ENCODE data around the gene CDH4. TPM values are rescaled to one million over a fixed set of nuclear protein-coding genes. Genes with fewer than 3 reads are reported as not detected.
"Not testable (repeated sequence)": the region's sequence is repeated elsewhere in the genome, so short reads cannot be mapped to it uniquely, and the experiment has no call there.

CDH4 gene
- total RNA-seq, 2 donors from 2014 or later = 0.08 to 0.09 TPM

GRCh38 chr20:61476956-61477355, 224.9 kb downstream of the CDH4 start:
- H3K27ac Mint-ChIP-seq = no peak overlapping the region
- ATAC-seq = no peak

DNA sequence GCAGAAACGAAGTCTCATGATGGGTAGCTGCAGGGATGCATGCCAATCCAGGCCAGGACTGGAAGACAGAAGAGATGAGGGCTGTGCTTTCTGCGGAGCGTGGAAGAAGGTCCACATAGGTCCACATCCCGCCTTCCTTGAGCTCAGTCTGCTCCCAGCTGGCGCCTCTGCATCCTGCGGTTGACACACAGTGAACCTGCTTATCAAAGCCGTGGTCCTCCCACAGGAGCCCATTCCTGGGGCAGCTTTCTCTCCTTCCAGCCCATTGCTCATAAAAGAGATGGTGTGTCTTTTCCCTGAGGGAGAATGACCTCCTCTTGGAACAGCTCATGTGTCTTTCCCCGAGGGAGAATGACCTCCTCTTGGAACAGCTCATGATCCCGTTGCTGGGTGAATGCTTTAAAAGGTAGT, 225.4 kb downstream of the CDH4 start:
- no peak for DNase-seq (ENCODE audit: low spot score in 2 of 2)
- Mint-ChIP-seq H3K36me3 (no peaks in the 10 kb centered on the region), H3K9me3 (peaks cover 7 to 8% of the 10 kb centered on the region in 2 donors), H3K27ac (no peak overlapping the region)
- no peak for ATAC-seq

More at GRCh38 chr20:61476956-61477355, 224.9 kb downstream of the CDH4 start:
- no peak for DNase-seq (ENCODE audit: low spot score in 2 of 2)
- no peaks in the 10 kb centered on the region for H3K36me3 Mint-ChIP-seq
- peaks cover 7 to 8% of the 10 kb centered on the region in 2 donors for H3K9me3 Mint-ChIP-seq

- no peaks in the 10 kb centered on the region for H3K36me3 Mint-ChIP-seq
- H3K27ac Mint-ChIP-seq = no peak overlapping the region
- ATAC-seq (no peak), DNase-seq (ENCODE audit: low spot score in 2 of 2) (no peak)
- H3K9me3 Mint-ChIP-seq = peaks cover 7 to 8% of the 10 kb centered on the region in 2 donors
Measured at GRCh38 chr20:61478094-61478493, 226.0 kb downstream of the CDH4 start.

- Mint-ChIP-seq H3K36me3 (no peaks in the 10 kb centered on the region), H3K27ac (no peak overlapping the region), H3K9me3 (peaks cover 7 to 8% of the 10 kb centered on the region in 2 donors)
- ATAC-seq (no peak), DNase-seq (ENCODE audit: low spot score in 2 of 2) (no peak)
Measured at GRCh38 chr20:61478611-61479305, 226.7 kb downstream of the CDH4 start.

DNA sequence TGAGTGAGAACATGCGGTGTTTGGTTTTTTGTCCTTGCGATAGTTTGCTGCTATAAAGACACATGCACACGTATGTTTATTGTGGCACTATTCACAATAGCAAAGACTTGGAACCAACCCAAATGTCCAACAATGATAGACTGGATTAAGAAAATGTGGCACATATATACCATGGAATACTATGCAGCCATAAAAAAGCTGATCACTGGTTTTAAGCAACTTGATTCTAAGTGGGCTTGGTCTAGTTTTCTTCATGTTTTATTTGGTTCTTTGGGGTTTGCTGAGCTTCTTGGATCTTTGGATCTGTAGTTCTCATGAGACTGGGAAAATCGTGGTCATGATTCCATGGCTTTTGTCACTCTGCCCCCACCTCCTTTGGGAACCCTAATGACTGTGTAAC, 227.4 kb downstream of the CDH4 start:
- not testable (repeated sequence) for H3K9me3 Mint-ChIP-seq; ATAC-seq; H3K27ac Mint-ChIP-seq; H3K36me3 Mint-ChIP-seq; DNase-seq (ENCODE audit: low spot score in 2 of 2)

DNA sequence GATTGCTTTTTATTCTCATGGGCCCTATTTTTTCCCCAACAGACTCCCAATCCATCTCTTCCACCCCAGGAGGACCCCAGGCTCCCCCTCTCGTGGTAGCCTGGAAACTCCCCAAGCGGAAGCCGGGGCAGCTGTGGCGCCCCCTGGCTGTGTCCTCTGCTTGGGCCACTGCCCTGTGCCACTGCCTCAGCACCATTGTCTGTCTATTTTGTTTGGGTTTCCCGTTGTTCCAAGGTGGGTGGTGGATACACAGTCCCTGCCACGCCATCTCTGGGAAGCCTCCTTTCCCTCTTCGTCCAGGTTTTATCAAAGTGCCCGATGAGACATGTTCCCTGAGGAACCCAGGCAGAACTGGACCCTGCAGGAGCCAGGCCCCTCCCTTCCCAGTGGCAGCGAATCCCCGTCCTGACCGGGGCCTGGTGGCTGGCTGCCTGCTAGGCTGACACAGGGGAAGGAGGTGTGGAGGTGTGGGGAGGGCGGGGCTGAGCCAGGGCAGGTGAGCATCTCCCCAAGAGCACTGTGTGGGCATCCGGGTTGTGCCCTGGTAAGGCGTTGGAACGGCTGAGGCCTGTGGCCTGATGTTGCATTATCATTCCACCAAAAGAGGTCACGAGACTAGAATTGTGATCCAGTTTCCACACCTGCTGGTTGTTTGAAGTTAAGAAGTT, 228.2 kb downstream of the CDH4 start:
- Mint-ChIP-seq H3K27ac (no peak overlapping the region), H3K36me3 (no peaks in the 10 kb centered on the region), H3K9me3 (peaks cover 7 to 8% of the 10 kb centered on the region in 2 donors)
- ATAC-seq (no peak), DNase-seq (ENCODE audit: low spot score in 2 of 2) (no peak)

GRCh38 chr20:61482056-61482887, 230.2 kb downstream of the CDH4 start:
- H3K27ac Mint-ChIP-seq = no peak overlapping the region
- H3K9me3 Mint-ChIP-seq = peaks cover 7 to 8% of the 10 kb centered on the region in 2 donors
- no peak for DNase-seq (ENCODE audit: low spot score in 2 of 2)
- ATAC-seq = no peak
- no peaks in the 10 kb centered on the region for H3K36me3 Mint-ChIP-seq

GRCh38 chr20:61482901-61483300, 230.8 kb downstream of the CDH4 start:
- no peak overlapping the region for H3K27ac Mint-ChIP-seq
- peaks cover 7 to 8% of the 10 kb centered on the region in 2 donors for H3K9me3 Mint-ChIP-seq
- H3K36me3 Mint-ChIP-seq = no peaks in the 10 kb centered on the region
- no peak for DNase-seq (ENCODE audit: low spot score in 2 of 2)
- ATAC-seq = no peak

- ATAC-seq = no peak
Measured at GRCh38 chr20:61483336-61484067, 231.4 kb downstream of the CDH4 start.

GRCh38 chr20:61486198-61486597, 234.1 kb downstream of the CDH4 start:
- ATAC-seq = no peak
- Mint-ChIP-seq H3K36me3 (no peaks in the 10 kb centered on the region), H3K9me3 (no peaks in the 10 kb centered on the region), H3K27ac (no peak overlapping the region)
- DNase-seq (ENCODE audit: low spot score in 2 of 2) = no peak

More at GRCh38 chr20:61483336-61484067, 231.4 kb downstream of the CDH4 start:
- peaks cover 4 to 8% of the 10 kb centered on the region in 2 donors for H3K9me3 Mint-ChIP-seq
- no peak for DNase-seq (ENCODE audit: low spot score in 2 of 2)
- H3K36me3 Mint-ChIP-seq = no peaks in the 10 kb centered on the region
- H3K27ac Mint-ChIP-seq = no peak overlapping the region

- ATAC-seq (no peak), DNase-seq (ENCODE audit: low spot score in 2 of 2) (no peak)
- Mint-ChIP-seq H3K36me3 (no peaks in the 10 kb centered on the region), H3K27ac (no peak overlapping the region), H3K9me3 (no peaks in the 10 kb centered on the region)
Measured at GRCh38 chr20:61487346-61487996, 235.4 kb downstream of the CDH4 start.

DNA sequence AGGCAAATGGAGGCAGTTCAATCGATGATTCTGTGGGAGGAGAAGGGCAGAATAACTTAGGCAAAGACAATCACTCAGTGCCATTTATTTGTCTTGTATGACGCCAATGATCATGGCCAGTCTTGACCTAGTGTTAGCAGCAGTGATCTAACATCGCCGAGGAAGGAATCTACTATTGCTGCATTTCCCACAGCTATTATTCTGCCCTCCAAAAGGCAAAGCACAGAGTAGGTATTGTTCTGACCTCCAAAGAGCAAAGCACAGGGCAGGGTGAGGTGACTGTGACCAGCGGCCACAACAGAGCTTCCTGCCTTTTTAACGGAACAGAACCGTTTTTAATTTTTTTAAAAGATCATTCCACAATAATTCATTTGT, 235.9 kb downstream of the CDH4 start:
- Mint-ChIP-seq H3K36me3 (no peaks in the 10 kb centered on the region), H3K9me3 (no peaks in the 10 kb centered on the region), H3K27ac (no peak overlapping the region)
- DNase-seq (ENCODE audit: low spot score in 2 of 2) (no peak), ATAC-seq (no peak)

GRCh38 chr20:61490721-61491120, 238.7 kb downstream of the CDH4 start:
- no peak for ATAC-seq
- Mint-ChIP-seq H3K27ac (no peak overlapping the region), H3K9me3 (no peaks in the 10 kb centered on the region)

GRCh38 chr20:61492065-61492464, 240.0 kb downstream of the CDH4 start:
- Mint-ChIP-seq H3K27ac (no peak overlapping the region), H3K9me3 (no peaks in the 10 kb centered on the region), H3K36me3 (no peaks in the 10 kb centered on the region)
- ATAC-seq = no peak
- no peak for DNase-seq (ENCODE audit: low spot score in 2 of 2)

More at GRCh38 chr20:61490721-61491120, 238.7 kb downstream of the CDH4 start:
- no peaks in the 10 kb centered on the region for H3K36me3 Mint-ChIP-seq
- DNase-seq (ENCODE audit: low spot score in 2 of 2) = no peak

DNA sequence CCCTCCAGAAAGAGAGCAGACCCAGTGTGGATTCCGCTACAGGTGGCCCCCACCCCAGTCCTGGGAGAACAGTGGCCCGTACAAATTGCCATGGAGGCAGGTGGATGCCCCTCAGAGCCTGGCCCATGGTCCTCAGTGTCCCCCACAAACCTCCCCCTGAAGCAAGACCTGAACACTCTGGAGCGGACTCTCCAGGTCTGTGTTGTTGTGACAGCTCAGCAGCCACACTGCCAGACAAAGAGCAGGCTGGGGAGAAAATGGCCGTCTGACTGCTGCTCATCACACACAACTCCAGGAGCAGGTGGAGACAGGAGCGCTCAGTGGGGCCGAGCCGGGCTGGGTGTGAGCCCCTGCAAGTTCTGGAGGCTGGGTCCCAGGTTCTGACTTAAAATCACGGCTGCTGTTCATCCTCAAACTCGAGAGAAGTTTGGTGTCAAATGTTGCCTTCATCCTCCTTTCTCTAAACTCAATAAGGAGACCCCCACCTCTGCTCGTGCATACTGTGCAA, 241.8 kb downstream of the CDH4 start:
- no peaks in the 10 kb centered on the region for H3K9me3 Mint-ChIP-seq
- no peak for ATAC-seq
- no peak for DNase-seq (ENCODE audit: low spot score in 2 of 2)
- no peaks in the 10 kb centered on the region for H3K36me3 Mint-ChIP-seq
- H3K27ac Mint-ChIP-seq = no peak overlapping the region
